GM21390 (cell line): ENCODE data around the gene DENND1A.

ENCODE experiments used
- ATAC-seq: cut with Tn5 transposase; IDR thresholded peaks from one replicate; pipeline ENCODE4 v1.9.1; 2021; ENCODE audit not compliant: unreplicated experiment

The DENND1A gene

DNA sequence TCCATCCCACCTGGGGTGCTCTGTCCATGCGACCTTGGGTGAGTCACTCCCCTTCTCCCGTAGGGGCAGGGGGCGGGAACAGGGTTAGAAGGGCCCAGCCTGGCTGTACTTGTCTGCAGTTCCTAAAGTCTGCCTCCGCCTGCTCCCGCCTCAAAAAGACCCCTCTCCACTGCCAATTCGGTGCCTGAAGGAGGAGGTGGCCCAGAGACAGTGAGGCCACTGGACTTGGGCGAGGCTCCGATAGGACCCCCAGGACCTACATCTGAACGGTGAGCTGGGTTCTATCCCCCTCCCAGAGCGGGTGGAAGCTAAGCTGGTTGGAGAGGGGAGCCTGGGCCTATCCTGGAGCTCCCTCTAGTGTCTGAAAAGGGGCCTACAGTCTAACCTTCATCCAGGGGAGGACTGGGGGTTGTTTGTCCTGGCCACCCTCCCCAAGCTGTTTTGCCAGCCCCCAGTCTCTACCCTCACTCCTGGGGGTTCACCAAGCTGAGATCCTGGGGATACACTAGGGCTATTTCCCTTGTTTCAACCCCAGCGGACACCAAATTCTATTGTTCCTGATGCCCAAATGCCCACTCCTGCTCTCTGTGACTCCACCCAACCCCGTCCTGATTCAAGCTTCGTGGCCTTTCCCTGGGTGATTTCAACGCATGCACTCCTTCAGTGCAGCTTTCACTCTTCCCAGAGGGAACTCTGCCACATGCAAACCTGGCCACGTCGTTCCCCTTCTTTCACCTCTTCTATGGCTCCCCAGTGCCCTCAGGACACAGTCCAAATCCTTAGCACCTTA is 580.0 kb downstream of the DENND1A start:
- ATAC-seq, result peak; percentile 61

DNA sequence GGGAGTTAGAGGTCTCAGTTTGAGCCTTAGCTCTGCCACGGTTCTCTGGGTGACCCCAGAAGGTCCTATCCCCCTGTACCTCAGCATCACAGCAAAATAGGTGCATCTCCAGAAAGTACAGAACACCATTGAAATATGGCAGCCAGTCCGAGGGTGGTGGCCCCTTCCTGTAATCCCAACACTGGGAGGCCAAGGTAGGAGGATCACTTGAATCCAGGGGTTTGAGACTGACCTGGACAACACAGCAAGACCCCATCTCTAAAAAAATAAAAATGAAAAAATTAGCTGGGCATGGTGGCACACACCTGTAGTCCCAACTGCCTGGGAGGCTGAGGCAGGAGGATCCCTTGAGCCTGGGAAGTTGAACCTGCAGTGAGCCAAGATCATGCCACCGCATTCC is 580.9 kb downstream of the DENND1A start:
- ATAC-seq, result no peak

DNA sequence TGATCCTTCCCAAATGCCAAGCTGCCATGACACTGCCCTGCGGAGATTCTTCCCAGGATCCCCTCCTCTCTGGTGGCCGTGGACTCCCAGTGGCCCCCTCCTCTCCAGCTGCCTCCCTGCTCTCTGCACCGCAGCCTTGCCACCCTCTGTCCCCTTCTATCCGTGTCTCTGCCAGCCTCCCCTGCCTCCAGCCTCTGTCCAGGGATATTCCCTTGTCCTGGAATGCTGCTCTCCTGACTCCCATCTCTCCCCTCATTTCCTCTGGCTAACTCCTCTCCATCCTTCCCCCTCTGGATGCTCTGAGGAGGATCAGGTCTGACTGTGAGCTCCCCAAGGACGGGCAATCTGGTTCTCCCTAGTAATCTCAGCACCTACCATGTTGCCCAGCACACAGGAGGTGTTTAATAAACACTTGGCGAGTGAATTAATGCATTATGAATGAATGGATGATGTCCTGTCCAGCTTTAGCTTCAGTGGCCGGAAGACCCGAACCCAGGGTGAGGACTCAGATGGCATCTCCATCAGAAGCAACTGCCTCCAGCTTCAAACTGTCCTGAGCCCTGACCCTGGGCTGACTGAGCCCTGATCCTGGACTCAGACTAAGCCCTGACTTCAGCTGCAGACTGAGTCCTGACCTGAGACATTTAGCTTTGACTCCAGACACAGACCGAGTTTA is 581.5 kb downstream of the DENND1A start:
- no peak for ATAC-seq

GRCh38 chr9:123347289-123348060 is 582.5 kb downstream of the DENND1A start:
- no peak for ATAC-seq

GRCh38 chr9:123346826-123347225 is 583.1 kb downstream of the DENND1A start:
- no peak for ATAC-seq

DNA sequence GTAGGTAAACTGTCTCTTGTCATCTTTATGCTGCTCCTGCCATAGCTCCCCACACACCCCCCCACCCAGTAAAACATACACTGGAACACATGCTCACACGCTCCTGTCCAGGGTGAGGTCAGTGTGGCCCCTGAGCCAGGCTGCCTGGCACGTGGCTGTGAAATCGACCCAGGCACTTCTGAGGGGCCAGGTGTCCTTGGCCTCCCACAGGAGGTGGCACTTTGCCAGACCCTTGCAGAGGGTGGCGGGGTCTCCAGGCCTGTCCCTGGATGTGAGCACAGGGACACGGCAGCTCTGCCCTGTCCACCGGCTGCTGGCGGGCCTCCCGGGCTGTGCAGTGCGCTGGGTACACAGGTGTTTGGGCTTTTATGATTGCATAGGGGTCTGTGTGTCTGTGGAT is 583.9 kb downstream of the DENND1A start:
- no peak for ATAC-seq

DNA sequence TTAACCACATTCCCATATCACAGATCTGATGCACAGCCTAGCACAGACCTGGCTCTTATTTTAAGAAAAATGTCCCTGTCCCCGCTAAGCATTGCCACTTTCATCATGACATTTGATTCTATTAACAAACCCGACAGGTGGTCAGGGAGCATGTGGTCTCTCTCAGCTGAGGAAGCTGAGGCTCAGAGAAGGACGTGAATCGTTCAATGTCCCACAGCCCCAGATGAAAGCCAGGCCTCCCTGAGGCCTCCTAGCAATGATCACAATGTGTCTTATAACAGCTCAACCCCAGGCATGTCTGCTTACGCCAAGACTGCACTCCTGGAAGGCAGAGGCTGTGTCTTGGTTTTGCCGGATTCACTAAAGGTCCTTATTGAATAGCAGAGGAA is 584.4 kb downstream of the DENND1A start:
- no peak for ATAC-seq

GRCh38 chr9:123344192-123344949 is 585.6 kb downstream of the DENND1A start:
- ATAC-seq, result no peak

- ATAC-seq, result no peak
Measured at GRCh38 chr9:123343443-123344191, 586.3 kb downstream of the DENND1A start.

DNA sequence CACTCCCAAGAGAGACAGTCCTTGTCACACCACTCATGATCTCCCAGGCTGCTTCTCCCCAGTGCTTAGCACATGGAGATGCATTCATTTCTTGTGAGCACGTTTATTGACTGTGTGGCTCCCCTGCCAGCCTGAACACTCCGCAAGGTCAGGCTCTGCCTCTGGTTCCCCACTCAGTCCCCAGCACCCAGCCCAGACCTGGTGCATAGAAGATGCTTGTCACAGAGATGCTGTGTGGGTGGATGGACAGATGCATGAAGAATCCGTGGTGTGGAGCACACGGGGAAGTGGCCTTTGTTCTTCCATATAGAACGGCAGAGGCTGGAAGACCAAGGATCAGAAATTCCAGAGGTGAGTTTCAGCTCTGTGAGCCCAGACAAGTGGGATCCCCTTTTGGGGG is 587.7 kb downstream of the DENND1A start:
- ATAC-seq, result no peak

DNA sequence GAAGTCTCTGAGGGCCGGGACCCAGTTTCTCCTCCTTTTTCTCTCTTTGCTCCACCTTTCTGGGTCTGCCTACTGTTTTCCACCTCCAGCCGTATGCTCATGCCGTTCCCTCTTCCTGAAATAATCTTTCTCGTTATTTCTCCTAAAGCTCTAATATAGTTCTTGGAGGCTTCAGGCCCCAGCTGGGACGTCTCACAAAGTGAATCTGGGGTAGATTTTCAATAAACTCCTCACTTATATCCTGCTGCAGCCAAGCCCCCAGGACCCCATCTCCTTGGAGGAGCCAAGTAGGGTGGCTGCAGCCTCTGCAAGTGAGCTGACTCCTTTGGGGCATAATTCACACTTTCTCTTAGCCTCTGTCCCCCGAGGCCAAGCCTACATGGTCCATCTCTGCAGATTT is 588.1 kb downstream of the DENND1A start:
- no peak for ATAC-seq

- ATAC-seq, result peak; percentile 45
Measured at GRCh38 chr9:123339666-123340510, 590.0 kb downstream of the DENND1A start.

GRCh38 chr9:123338710-123339665 is 590.9 kb downstream of the DENND1A start:
- peak; percentile 62 for ATAC-seq

- ATAC-seq, result no peak
Measured at GRCh38 chr9:123337971-123338370, 592.0 kb downstream of the DENND1A start.

- ATAC-seq, result no peak
Measured at GRCh38 chr9:123336959-123337358, 593.0 kb downstream of the DENND1A start.

DNA sequence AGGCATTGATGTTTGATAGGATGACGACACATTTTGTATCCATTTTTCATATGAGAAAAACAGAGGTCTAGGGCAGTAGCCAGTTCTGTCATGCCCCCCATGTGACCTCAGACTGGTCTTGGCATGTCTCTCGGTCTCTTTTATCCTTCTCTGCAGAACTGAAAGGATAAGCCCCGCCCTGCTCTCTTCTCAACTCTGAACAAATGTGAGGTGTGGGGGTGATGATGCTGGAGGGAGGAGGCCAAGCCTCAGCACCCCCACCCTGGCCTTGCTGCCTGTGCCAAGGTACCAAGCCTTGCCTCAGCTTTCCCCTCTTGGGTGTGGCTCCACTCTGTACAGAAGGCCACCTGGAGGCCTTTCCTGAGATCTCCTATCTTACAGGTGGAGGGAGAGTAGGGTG is 593.5 kb downstream of the DENND1A start:
- no peak for ATAC-seq

DNA sequence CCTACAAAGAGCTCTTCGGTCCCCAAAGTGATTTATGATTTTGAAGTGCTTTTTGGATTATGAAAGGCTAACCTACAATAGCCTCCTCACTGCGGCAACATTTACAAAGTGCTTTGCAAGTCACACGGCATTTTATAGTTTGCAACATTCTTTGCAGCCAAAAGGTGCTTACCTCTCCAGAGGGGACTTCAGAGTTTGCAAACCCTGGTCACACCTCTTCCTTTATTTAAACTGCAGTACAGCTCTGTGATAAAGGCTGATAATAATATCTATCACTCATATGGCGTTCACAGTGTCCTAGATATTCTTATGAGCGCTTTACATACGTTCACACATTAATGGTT is 594.0 kb downstream of the DENND1A start:
- no peak for ATAC-seq

DNA sequence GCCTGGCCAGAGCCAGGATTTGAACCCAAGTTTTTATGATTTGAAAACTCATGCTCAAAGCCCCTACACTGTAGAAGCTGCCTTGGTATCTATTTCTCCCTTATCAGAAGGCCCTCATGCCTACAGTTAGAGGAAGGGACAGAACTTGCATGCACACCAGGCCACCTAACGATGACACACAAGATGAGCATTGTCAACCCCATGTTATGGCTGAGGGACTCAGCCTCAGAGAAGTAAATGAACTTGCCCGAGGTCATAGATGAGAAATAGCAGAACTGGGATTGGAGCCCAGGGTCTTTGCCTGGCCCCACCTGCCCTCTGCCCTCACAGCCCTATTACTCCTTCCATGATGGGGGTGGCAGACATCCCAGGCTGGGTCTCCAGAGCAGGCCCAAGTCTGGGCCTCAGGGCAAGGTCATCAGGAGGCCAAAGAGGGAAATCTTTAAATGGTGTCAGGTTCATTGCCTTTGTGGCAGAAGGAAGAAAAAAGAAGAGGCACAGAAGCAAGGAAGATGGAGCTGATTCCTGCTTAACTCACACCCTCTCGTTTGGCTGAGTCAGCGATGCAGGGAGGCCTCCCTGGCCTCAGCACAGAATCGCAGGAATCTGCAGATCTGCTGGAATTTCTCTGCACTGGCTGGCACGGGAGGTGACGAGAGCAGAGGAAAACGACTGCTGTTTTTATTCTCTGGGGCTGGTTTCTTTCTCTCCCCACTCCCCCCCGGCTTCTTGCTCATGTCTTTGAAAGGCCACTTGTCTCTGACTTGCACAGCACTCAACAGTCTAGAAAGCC is 594.5 kb downstream of the DENND1A start:
- ATAC-seq, result no peak
